B cell (primary cell): Measurements from ENCODE around the gene SNRNP48. TPM values are rescaled to one million over a fixed set of nuclear protein-coding genes. Genes with fewer than 3 reads are reported as not detected.
A peak's percentile ranks its signal among the peaks of the same experiment; 100 is the strongest.

Experiments
- ATAC-seq: fragments of 200-7000 bp; cut with Tn5 transposase; one replicate; pipeline ENCODE4 v1.10.0; 2021; ENCODE audit warnings: low read depth, mild to moderate bottlenecking, moderate number of reproducible peaks, moderate library complexity
- CTCF ChIA-PET: fragments of 350-600 bp; sonication (Branson Sonifier 250); formaldehyde crosslinking; loops from one replicate; lab custom pipeline; 2021; ENCODE audit warnings: antibody characterized with exemption, inconsistent platforms; lab: Charles Lee
- POLR2A ChIA-PET: fragments of 350-600 bp; sonication (Branson Sonifier 250); formaldehyde crosslinking; loops from one replicate; lab custom pipeline; 2021; ENCODE audit warnings: antibody characterized with exemption; lab: Charles Lee
- DNase-seq: peaks from one replicate; pipeline ENCODE4 v3.0.0; 2013
- H2AFZ ChIP-seq: 2 replicates; pipeline ENCODE4 v1.6.1; 2012; ENCODE audit warnings: mild to moderate bottlenecking, low read depth, low read length; ENCODE audit not compliant: insufficient read depth, poor library complexity, severe bottlenecking
- H3K27ac ChIP-seq, 2 donors: 1 replicate in 1 of 2; 2 replicates in 1 of 2; pipeline ENCODE4 v1.5.1; 2012 to 2013; ENCODE audit warnings: low read length in 2 of 2, mild to moderate bottlenecking in 2 of 2, moderate library complexity in 1 of 2
- H3K27me3 ChIP-seq, 4 experiments: fragments of 200-600 bp in 1 of 4; sonication (generic) in 1 of 4; replicated peaks in 1 of 4; 1 replicate in 2 of 4; 2 replicates in 2 of 4; pipeline versions ENCODE4 v1.6.1 to v1.7.0; 2013 to 2016; ENCODE audit warnings: low read length in 3 of 4, mild to moderate bottlenecking in 2 of 4, mixed read lengths in 1 of 4, moderate library complexity in 1 of 4; ENCODE audit not compliant: insufficient read depth in 4 of 4, control insufficient read depth in 3 of 4; ENCODE audit errors: control extremely low read depth in 1 of 4
- H3K36me3 ChIP-seq, 2 experiments: replicated peaks in 1 of 2; 1 replicate in 1 of 2; 2 replicates in 1 of 2; pipeline versions ENCODE4 v1.6.1 to v1.7.1; 2013; ENCODE audit warnings: low read length in 1 of 2; ENCODE audit not compliant: insufficient read depth in 2 of 2, control insufficient read depth in 1 of 2; ENCODE audit errors: control extremely low read depth in 1 of 2, extremely low read depth in 1 of 2
- H3K4me1 ChIP-seq, 2 donors: fragments of 200-600 bp in 1 of 2; sonication (generic) in 1 of 2; 1 replicate in 1 of 2; 2 replicates in 1 of 2; pipeline versions ENCODE4 v1.5.1 to v1.6.1; 2013 to 2017; ENCODE audit warnings: low read length in 2 of 2; ENCODE audit not compliant: control insufficient read depth in 2 of 2, insufficient read depth in 2 of 2
- H3K4me2 ChIP-seq: replicated peaks from 2 replicates; pipeline ENCODE3; 2012; ENCODE audit warnings: mild to moderate bottlenecking, low read depth, low read length; ENCODE audit not compliant: poor library complexity, severe bottlenecking
- H3K4me3 ChIP-seq, 5 experiments: fragments of 200-600 bp in 1 of 5; sonication (generic) in 1 of 5; 1 replicate in 3 of 5; 2 replicates in 2 of 5; pipeline versions ENCODE4 v1.5.1 to v1.7.0; 2011 to 2016; ENCODE audit warnings: low read length in 4 of 5, mild to moderate bottlenecking in 4 of 5, low read depth in 2 of 5, control low read depth in 1 of 5, moderate library complexity in 1 of 5; ENCODE audit not compliant: insufficient read depth in 1 of 5; ENCODE audit errors: control extremely low read depth in 1 of 5, extremely low read depth in 1 of 5
- H3K79me2 ChIP-seq: fragments of 200-600 bp; sonication (generic); one replicate; pipeline ENCODE4 v1.6.0; 2016; ENCODE audit warnings: low read length; ENCODE audit not compliant: control insufficient read depth, insufficient read depth
- H3K9ac ChIP-seq: fragments of 200-600 bp; sonication (generic); 2 replicates; pipeline ENCODE4 v1.6.1; 2017; ENCODE audit warnings: mild to moderate bottlenecking, low read length, moderate library complexity
- H3K9me3 ChIP-seq, 3 donors: one replicate each; pipeline versions ENCODE4 v1.6.1 to v1.7.1; 2013; ENCODE audit warnings: low read length in 2 of 3; ENCODE audit not compliant: control insufficient read depth in 2 of 3, insufficient read depth in 1 of 3; ENCODE audit errors: control extremely low read depth in 1 of 3
- H4K20me1 ChIP-seq: 2 replicates; pipeline ENCODE4 v1.6.0; 2012; ENCODE audit warnings: mild to moderate bottlenecking, low read length; ENCODE audit not compliant: insufficient read depth, control insufficient read depth, poor library complexity, severe bottlenecking
- H3K27ac Mint-ChIP-seq: one replicate; pipeline ENCODE4 v1.8.0; 2021; ENCODE audit warnings: mixed read lengths
- H3K27me3 Mint-ChIP-seq: one replicate; pipeline ENCODE4 v1.8.0; 2021; ENCODE audit warnings: mixed read lengths
- H3K4me1 Mint-ChIP-seq: one replicate; pipeline ENCODE4 v1.8.0; 2021; ENCODE audit warnings: mixed read lengths
- H3K4me3 Mint-ChIP-seq: one replicate; pipeline ENCODE4 v1.8.0; 2021; ENCODE audit warnings: mixed read lengths
- H3K9me3 Mint-ChIP-seq: one replicate; pipeline ENCODE4 v1.8.0; 2022; ENCODE audit warnings: mixed read lengths; ENCODE audit not compliant: insufficient read depth
- EZH2 ChIP-seq: IDR thresholded peaks from 2 replicates; pipeline ENCODE4 v1.6.1; 2012; ENCODE audit warnings: borderline replicate concordance, low read depth, mild to moderate bottlenecking, moderate library complexity, low read length; ENCODE audit not compliant: insufficient read depth, poor library complexity, severe bottlenecking
- WGBS: methylation state at CpG from one replicate; pipeline ENCODE4 v1.1.5; 2013; ENCODE audit warnings: missing lambda C conversion rate; ENCODE audit not compliant: insufficient coverage; 5-methylcytosine and 5-hydroxymethylcytosine counted together
- intact Hi-C: fragments of 100-400 bp; cut with micrococcal nuclease; formaldehyde crosslinking; loops from one replicate; pipeline ENCODE4 v1.10.0; 2022
- polyA plus RNA-seq: library from polyadenylated mRNA; depleted of rRNA; stranded (reverse); fragments of >200 nt; gene quantifications from 2 replicates; pipeline ENCODE4 v1.2.3, GENCODE V29; 2012
- total RNA-seq, 2 donors: library from RNA; stranded (reverse); fragments of 120-200 nt in 1 of 2; gene quantifications; 1 replicate in 1 of 2; 2 replicates in 1 of 2; pipeline versions ENCODE4 v1.2.3 to v1.2.4, GENCODE V29; 2013 to 2022
- TF ChIP-seq, protein P1 (sequence below): fragments of 200-600 bp; IDR thresholded peaks from one replicate; pipeline ENCODE4 v1.8.0; 2022; ENCODE audit warnings: antibody characterized with exemption, mild to moderate bottlenecking

The SNRNP48 gene
- total and polyA plus RNA-seq, 2 donors (not counting 1 experiment from before 2014, with no cell fraction given), result 8.9 to 22.9 TPM

DNA sequence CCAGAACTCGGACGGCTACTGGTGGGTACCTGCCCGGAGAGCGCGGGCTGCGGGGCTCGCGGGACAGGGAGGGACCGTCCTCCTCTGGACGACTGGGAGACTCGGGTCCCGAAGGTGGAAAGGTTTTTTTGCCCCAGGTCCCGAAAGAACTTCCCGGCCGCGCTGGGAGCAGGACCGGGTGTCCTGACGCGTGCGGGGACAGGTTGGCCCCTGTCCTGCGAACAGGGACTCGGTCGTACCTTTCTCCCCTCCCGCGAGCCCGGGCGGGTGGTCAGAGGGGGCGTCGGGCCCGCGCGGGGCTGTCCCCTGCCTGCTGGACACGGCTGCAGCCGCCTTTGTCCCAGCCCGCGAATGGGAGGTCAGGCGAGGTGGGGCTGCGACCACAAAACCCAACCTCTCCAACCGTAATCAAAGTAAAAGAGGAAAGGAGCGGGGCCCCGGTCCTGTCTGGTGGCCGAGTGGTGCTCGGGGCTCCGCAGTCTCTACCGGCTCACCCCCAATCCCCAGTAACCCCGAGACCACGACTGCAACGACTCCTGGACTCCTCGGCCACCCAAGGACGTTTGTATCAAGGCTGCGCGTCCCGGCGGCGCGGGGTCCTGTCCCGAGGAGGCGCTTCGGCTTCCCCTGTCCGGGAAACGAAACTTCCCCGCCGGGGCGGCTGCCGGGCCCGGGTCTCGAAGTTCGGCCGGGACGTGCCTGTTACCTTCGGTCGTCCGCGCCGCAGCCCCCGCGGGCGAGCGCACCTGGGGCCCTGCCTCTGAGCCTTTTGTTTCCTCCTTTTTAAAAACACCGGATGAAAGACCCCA lies 47.7 kb upstream of the SNRNP48 start:
- H3K4me2 ChIP-seq, result peak overlapping the region; percentile 99
- H3K27ac ChIP-seq, result no peak overlapping the region
- peaks cover 25% of the 10 kb centered on the region in 2 donors for H3K4me1 ChIP-seq
- POLR2A ChIA-PET, result no interaction called here
- no peak for ATAC-seq
- no peaks in the 10 kb centered on the region for H3K79me2 ChIP-seq
- intact Hi-C loops, result no loop called here
- Mint-ChIP-seq H3K4me1 (peaks cover 19% of the 10 kb centered on the region), H3K9me3 (no peaks in the 10 kb centered on the region), H3K27ac (no peak overlapping the region), H3K27me3 (peaks cover 57% of the 10 kb centered on the region), H3K4me3 (peak overlapping the region; percentile 86)
- peak overlapping the region; percentile 67 for H3K9ac ChIP-seq
- DNase-seq, result peak; percentile 49
- H2AFZ ChIP-seq, result peak overlapping the region; percentile 77
- CTCF ChIA-PET, result no interaction called here
- H3K36me3 ChIP-seq, result no peaks in the 10 kb centered on the region
- peaks cover 0 to 7% (median 0%) of the 10 kb centered on the region in 3 donors for H3K9me3 ChIP-seq
- TF ChIP-seq, protein P1, sequence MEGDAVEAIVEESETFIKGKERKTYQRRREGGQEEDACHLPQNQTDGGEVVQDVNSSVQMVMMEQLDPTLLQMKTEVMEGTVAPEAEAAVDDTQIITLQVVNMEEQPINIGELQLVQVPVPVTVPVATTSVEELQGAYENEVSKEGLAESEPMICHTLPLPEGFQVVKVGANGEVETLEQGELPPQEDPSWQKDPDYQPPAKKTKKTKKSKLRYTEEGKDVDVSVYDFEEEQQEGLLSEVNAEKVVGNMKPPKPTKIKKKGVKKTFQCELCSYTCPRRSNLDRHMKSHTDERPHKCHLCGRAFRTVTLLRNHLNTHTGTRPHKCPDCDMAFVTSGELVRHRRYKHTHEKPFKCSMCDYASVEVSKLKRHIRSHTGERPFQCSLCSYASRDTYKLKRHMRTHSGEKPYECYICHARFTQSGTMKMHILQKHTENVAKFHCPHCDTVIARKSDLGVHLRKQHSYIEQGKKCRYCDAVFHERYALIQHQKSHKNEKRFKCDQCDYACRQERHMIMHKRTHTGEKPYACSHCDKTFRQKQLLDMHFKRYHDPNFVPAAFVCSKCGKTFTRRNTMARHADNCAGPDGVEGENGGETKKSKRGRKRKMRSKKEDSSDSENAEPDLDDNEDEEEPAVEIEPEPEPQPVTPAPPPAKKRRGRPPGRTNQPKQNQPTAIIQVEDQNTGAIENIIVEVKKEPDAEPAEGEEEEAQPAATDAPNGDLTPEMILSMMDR, result no peak
- TF ChIP-seq EZH2, result peak; percentile 36
- H3K4me3 ChIP-seq, result peak overlapping the region; percentile 47 to 68 (median 59)
- peaks cover 0 to 44% (median 40%) of the 10 kb centered on the region in 4 experiments for H3K27me3 ChIP-seq
- no peaks in the 10 kb centered on the region for H4K20me1 ChIP-seq
- 1% methylated on average over 76 of the region's 80 CpGs for WGBS
